Stimulated activated CD8-positive, alpha-beta memory T cell treated with anti-CD3 and anti-CD28 coated beads, Interleukin-4, amount 100 ng/mL, for 24 hours (primary cell): ENCODE data around the gene GLCCI1.

Experiments used
- DNase-seq: peaks from one replicate; pipeline ENCODE4 v3.0.0-alpha.2; 2020; ENCODE audit warnings: low read depth

The GLCCI1 gene

GRCh38 chr7:7962851-7963250, 5.7 kb upstream of the GLCCI1 start:
- no peak for DNase-seq

DNA sequence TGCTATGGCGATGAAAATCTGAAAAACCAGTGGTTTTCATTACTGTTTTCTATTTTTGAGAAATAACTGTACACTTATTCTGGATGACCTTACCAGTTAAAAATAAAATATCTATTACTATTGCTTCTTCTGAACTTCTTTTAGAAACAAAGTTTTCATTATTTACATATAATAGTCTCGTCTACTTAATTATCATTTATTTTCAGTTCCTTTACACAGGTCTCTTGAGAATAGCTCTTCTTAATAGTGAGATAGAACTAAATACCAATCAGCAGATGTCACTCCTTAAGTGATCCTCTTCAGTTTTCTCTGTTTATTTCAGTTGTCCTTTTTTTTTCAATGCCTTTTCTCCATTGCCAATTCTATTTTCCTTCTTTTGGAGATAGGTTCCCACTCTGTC, 4.3 kb upstream of the GLCCI1 start:
- no peak for DNase-seq

DNA sequence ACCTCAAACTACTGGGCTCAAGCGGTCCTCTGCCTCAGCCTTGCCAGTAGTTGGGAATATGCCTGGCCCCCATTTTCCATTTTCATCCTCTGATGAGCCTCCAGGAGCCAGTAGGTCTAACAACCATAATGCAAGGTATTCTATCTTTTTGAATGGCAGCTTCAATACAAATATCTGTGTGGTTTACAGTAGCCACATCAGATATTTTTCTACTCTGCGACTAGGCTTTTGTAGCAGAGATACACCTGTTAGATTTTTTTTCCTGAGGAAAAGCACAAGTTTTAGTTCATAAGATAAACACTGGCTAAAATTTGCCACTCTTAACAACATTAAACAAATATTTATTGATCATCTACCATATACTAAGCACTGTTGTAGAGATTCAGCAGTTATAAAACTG, 3.9 kb upstream of the GLCCI1 start:
- no peak for DNase-seq

GRCh38 chr7:7965301-7965700, 3.3 kb upstream of the GLCCI1 start:
- DNase-seq = no peak

GRCh38 chr7:7966141-7966734, 2.4 kb upstream of the GLCCI1 start:
- no peak for DNase-seq

- DNase-seq = no peak
Observed at GRCh38 chr7:7967886-7968543, 581 bp upstream of the GLCCI1 start.

GRCh38 chr7:7969306-7970236, 975 bp downstream of the GLCCI1 start:
- DNase-seq = peak; percentile 23

GRCh38 chr7:7970237-7970530, 1.6 kb downstream of the GLCCI1 start:
- no peak for DNase-seq

GRCh38 chr7:7970531-7971307, 2.1 kb downstream of the GLCCI1 start:
- no peak for DNase-seq

DNA sequence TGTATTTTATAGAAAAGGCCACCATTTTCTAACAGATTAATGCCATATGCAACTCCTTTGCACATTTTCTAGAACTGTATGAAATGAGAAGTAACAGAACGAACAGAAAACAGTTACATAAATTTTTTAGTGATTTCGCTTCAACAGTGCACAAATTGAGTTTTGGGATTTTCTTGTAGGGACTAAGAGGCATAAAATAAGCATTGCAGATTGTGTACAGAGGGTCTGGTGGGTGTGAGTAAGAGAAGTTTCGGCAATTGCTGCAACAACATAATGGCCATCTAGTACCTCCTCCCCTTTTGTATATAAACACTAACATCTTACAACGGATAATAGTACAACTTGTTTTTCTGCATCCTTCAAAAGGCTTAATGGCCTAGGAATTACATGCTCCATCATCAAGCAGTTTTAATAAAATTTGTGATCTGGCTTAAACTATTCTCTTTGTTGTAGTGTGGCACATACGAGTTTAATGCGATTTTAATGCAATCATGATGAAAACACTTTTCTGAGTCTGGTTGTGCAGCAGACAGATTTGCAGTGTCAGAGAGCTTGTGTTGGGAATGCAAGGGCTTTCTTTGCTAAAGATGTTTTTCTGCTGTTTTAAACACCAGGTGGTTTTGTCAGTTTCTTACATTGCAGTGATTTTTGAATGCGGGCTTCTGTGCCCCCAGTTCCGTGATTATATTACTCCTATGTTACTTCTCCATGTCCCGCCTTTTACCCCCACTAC, 2.9 kb downstream of the GLCCI1 start:
- no peak for DNase-seq

DNA sequence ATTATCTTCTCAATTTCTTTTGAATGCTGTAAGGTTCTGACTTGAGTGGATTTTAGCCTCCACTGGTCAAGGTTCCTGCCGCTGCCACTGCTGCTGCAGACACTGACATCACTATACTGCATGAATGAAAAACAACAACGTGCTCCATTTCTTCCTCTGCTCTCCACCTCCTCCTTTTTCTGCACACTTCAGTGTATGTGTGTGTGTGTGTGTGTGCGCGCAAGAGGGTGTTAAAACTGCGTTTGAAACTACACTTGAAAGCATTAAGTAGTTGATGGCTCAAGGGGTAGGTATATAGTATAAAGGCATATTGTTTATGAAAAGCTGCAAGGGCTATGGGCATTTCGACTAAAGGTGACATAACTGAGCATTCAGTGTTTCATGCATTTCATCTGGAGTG, 3.5 kb downstream of the GLCCI1 start:
- DNase-seq = no peak

DNA sequence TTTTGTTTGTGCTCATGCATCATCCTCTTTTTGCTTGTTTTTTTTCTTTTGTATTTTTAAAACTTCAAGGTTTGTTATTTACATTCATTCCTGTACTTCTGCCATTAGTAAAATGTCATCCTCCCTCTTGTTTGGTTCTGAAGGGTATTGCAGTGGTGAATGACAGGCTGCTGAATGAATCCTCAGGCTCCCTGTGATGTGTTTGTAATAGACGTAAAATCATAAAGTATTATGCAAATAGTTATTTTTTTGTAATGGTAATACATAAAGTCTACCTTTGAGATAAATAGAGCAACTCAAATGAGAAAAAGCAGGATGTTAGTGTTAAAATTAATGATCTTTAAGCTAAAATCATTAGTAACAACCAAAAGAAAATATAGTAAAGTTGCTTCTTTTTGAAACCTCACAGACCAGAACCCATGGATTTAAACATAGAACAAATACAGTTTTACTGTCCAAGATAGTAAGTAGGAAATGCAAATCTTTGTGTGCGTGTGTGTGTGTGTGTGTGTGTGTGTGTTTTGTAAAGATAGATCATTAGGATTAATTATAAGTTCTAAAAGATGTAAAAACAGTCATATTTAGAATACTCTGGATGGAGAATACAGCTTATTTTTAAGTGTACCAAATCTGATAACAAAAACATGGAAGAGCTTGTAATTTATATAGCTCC, 4.5 kb downstream of the GLCCI1 start:
- no peak for DNase-seq

GRCh38 chr7:7976677-7977076, 8.1 kb downstream of the GLCCI1 start:
- no peak for DNase-seq

GRCh38 chr7:7977774-7978173, 9.2 kb downstream of the GLCCI1 start:
- DNase-seq = no peak

- no peak for DNase-seq
Observed at GRCh38 chr7:7978860-7979259, 10.3 kb downstream of the GLCCI1 start.

DNA sequence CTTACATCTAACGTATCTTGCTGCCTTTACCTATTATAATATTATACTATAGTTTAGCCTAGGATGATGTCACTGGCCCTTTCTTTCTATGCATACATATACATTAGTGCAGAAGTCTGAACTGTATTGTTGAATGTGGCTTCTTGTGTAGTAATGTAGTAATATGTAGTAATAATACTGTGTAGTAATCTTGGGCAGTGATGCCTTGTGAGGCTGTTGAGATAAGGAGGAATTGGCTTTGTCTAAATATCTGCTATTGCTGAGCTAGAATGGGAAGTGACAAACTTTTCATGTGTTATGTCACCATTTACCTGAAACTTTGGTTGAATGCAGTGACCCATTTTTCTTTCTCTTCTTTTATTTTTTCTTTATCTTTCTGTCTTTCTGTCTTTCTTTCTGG, 11.0 kb downstream of the GLCCI1 start:
- no peak for DNase-seq

GRCh38 chr7:7980134-7980533, 11.5 kb downstream of the GLCCI1 start:
- DNase-seq = no peak

DNA sequence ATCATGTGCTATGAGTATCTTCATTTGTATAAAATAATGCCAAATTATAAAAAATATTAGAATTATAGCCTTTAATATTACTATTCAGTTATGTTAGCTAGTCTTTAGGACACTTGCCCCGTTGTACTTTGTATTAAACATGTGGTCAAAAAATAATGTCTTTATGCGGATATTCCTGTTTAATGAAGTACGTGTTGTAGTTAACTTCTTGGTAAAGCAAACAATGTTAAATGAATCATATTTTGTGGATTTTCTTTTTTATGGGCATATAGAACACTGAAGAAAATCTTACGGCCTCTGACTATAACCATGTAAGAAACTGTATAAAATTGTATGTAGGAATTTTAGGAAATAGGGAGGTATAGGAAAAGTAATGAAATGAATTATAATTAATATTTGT, 14.3 kb downstream of the GLCCI1 start:
- DNase-seq = no peak

GRCh38 chr7:7984424-7984823, 15.8 kb downstream of the GLCCI1 start:
- DNase-seq = no peak

- no peak for DNase-seq
Observed at GRCh38 chr7:7988706-7989105, 20.1 kb downstream of the GLCCI1 start.

GRCh38 chr7:7989133-7989532, 20.5 kb downstream of the GLCCI1 start:
- DNase-seq = no peak
